ENCODE measurements around the gene DCLRE1B.

DNA sequence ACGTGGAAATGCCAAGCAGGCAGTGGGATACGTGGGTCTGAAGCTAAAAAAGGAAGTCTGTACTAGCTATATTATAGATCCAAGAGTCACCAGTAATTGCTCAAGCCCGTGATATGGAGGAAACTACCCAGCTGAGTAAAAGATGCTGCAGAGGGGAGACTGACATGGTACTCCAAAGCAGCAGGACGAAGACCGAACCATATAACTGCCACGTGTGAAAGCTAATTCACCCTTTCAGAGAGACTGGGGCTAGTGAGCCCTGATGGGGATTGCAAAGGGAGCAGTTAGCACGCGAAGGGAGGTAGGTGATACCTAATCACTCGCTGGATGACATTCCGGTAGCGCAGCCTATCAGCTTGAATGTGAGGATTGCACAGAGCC is 843 bp upstream of the DCLRE1B start:
- TF ChIP-seq CTCF (IDR thresholded peaks at IDR 0.05), result no peak
- TF ChIP-seq POLR2A (IDR thresholded peaks at IDR 0.05), result no peak
